ENCODE data around the gene RNU7-1.
"Not testable (repeated sequence)": the region's sequence is repeated elsewhere in the genome, so short reads cannot be mapped to it uniquely, and the experiment has no call there.

The RNU7-1 gene

DNA sequence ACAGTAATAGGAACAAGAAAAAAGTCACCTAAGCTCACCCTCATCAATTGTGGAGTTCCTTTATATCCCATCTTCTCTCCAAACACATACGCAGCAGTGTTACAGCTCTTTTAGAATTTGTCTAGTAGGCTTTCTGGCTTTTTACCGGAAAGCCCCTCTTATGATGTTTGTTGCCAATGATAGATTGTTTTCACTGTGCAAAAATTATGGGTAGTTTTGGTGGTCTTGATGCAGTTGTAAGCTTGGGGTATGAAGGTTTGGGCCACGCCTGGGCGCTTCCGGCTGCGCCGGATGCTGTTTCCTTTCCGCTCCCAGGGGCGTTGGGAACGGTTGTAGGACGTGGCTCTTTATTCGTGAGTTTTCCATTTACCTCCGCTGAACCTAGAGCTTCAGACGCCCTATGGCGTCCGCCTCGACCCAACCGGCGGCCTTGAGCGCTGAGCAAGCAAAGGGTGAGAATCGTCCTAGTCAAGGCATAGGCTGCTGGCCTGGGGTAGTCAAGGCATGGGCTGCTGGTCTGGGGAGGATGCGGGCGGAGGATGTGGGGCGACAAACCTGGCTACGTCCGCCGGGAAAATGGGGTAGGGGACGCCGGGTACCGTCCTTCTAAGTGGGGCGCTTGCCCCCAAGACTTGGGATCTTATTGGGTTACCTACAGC, at the start of gene RNU7-1, which contains the start of gene C12orf57:
RNU7-1 (plus strand) TSS at position 95 of the 659 bp plus-strand sequence.
C12orf57 (plus strand) TSS at position 301 of the 659 bp plus-strand sequence; CDS start at position 401, 100 bp downstream.
- DNase-seq: peak; percentile 96

DNA sequence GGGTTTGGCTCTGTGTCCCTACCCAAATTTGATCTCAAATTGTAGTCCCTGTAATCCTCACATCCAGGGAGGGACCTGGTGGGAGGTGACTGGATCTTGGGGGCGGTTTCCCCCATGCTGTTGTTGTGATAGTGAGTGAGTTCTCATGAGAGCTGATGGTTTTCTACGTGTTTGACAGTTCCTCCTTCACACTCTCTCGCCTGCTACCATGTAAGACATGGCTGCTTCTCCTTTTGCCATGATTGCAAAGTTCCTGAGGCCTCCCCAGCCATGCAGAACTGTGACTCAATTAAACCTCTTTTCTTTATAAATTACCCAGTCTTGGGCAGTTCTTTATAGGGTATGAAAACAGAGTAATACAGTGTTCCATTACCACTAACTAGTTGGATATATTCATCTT, 49.3 kb upstream of the RNU7-1 start:
- DNase-seq: no peak

DNA sequence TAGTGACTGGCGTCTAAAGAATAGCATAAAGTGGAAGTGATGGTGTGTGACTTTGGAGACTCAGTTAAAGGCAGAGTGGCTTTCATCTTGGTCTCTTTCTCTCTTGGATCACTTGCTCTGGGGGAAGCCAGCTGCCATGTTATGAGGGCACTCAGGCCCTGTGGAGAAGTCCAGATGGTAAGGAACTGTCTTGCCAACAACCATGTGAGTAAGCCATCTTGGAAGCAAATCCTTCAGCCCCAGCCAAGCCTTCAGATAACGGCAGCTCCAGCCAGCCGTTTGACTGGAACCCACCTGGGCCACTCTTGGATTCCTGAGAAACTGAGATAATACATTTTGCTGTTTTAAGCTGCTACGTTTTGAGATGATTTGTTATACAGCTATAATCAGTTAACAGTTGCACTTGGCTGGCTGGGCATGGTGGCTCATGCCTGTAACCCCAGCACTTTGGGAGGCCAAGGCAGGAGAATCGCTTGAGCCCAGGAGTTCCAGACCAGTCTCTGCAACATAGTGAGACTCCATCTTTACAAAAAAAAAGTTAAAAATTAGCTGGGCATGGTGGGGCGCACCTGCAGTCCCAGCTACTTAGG, 46.7 kb upstream of the RNU7-1 start:
- DNase-seq: no peak

DNA sequence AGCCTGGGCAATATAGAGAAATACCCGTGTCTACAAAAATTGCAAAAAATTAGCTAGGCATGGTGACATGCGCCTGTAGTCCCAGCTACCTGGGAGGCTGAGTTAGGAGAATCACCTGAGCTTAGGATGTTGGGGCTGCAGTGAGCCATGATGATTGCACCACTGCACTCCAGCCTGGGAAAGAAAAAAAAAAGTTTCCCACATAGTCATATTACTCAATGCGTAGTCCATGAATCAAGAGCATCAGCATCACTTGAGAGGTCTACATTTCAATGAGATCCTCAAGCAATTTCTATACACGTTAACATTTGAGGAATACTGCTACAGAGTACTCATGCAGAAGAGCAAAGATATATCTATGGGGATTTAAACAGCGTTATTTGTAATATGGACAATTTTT, 44.2 kb upstream of the RNU7-1 start:
- DNase-seq: no peak

DNA sequence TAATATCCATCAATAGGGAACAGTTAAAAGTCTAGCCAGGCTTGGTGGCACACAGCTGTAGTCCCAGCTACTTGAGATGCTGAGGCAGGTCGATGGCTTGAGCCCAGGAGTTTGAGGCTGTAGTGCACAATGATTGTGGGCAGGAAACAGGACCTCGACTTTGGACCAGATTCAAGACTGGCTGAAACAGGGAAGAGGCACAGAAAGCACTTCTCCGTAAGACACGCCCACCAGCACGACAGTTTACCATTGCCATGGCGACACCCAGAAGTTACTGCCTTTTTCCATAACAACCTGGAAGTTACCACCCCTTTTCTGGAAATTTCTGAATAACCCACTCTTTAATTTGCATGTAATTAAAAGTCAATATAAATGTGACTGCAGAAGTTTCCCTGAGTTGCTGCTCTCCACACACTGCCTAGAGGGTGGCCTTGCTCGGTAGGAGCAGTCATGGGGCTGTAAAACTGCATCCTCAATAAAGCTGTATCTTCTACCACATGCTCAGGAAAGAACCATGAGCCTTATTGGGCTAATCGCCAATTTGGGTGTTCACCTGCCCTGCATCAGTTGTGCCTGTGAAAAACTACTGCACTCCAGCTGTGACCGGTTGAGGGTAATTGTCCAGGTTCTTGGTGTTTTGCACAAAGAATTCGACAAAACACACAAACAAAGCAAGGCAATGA, 43.6 kb upstream of the RNU7-1 start:
- DNase-seq: peak; percentile 97

DNA sequence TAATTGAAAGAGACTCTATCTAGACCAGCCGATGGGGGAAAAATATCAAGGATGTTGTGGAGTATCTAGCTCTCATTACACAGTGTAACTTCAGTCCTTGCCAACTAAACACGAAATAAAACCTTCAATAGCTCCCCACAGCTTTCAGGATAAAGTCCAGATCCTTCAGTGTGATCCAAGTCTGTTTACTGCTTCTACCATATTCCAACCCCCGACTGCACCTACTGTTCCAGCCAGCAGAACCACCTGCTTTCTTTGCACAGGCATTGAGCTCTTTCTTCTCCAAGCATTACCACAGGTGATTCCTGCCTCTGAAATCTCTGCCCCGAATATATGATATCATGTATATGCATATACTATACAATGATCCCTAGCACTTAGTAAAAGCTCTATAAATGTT, 41.2 kb upstream of the RNU7-1 start:
- no peak for DNase-seq

DNA sequence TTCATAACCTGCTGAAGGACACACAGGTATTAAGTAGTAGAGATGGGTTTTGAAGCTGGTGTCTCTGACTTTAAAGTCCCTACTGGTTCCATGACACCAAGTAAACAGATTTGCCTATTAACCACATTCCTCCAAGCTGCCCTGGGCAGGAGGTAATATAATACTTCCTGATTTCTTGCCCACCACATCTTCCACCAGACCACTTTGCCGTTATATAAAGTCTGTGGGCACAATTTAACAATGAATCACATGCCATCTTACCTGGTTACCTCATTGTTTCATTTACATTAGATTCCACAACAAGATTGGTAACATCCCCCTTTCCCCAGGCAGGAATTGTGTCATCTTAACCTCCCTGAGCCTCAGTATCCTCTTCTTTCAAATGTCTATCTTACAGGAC, 39.9 kb upstream of the RNU7-1 start:
- no peak for DNase-seq

DNA sequence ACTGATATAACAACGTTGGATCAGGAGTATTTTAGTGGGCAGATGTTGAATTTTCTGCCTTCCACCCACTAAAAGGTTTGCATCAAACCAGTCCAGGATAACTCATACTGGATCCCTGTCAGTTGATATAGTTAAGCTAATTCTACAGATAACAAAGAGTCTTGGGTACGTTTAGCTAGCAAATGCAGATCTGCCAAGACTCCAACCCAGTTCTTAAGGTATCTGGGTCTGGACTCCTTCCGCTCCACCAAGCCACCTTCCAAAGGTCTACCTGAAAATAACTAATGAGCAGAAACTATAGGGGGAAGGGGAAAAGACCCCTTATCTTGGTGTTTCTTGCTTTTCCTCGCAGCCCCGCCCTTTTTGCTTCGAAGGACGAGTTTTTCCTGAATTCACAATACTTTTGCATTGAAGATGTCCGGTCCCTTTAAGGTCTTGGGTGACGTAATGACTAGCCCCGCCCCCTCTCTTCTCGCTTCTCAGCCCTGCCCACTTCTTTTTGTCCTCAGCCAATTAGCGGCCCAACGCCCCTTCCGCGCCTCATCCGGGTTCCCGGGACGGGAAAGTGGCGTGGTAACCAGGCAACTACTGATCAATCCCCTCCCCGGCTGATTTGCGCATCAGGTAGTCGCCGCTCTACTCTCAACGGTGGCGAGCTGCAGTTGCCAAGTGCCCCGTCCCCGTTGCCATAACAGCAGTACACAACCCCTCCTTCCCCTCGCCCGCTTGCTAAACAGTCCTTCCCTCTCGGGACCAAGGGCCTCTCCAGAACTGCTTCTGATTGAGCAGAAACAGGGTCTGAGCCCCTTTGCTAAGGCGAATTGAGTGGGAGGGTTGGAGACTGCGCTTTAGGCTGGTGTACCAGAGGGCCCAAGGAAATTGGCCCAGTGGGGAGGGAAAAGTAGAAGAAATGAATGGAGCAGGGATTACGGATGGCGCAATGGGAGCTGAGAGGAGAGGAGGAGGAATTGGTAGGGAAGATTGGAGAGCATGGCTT, 39.0 kb upstream of the RNU7-1 start, which contains the start of gene LRRC23:
LRRC23 (plus strand) TSS at position 543 of the 997 bp plus-strand sequence. CDS start 812 bp downstream, outside the sequence.
- peak; percentile 99 for DNase-seq

DNA sequence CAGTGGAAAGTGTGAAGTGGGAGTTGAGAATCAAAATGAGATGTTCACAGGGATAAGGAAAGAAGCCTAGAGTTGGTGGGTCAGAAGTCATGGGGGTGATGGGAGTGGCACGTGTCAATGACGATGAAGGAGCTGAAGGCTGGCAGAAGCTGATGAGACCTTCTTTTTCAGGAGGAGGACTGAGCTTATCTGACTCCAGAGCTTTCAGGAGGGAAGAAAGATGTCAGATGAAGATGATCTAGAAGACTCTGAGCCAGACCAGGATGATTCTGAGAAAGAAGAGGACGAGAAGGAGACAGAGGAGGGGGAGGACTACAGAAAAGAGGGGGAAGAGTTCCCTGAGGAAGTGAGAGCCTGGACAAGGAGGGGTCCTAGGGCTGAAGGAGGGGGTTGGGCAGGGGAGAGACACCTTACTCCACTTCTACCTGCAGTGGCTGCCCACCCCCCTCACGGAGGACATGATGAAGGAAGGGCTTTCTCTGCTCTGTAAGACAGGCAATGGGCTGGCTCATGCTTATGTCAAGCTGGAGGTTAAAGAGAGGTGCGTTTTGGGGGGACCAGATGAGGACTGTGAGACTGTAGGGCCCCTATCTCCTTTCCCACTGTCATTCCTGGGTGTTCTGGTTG, 38.1 kb upstream of the RNU7-1 start:
- DNase-seq: no peak

DNA sequence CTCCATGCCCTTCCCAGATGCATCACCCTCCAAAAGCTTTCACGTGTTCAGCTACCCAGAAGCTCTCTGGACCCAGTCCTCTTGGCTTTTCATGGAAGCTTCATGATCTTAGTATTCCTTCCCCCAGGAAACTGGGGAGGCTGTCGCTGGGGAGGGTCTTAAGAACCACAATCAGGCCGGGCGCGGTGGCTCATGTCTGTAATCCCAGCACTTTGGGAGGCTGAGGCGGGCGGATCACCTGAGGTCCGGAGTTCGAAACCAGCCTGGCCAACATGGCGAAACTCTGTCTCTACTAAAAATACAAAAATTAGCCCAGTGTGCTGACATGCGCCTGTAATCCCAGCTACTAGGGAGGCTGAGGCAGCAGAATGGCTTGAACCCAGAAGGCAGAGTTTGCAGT, 35.5 kb upstream of the RNU7-1 start:
- not testable (repeated sequence) for DNase-seq

DNA sequence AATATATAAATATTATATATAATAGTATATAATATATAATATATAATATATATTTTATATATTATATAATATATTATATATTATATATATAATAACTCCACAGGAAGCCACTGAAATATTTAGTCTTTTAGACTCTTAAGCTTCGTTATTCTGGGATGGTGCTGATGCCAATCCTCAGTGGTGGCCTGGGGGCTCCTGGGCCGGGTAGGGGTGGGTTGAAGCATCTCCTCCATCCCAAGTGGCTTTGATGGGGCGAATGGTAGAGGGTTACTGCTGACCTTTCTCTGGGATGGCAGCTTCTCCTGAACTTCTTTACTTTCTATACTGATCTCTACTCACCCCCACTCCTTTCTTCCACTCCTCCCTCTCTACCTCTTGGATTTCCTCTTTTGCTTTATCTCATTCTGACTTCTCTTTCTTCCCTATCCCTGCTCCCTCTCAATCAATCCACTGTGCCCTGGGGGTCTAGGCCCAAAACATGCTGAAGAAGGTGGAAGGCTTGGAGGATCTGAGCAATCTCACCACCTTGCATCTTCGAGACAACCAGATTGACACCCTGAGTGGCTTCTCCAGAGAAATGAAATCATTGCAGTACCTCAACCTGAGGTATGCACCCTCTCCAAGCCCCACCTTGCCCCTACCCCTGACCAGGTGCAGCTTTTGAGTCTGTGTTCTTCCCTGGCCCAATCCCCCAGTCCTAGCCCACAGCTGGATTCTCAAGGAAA, 34.0 kb upstream of the RNU7-1 start:
- DNase-seq: peak; percentile 30

DNA sequence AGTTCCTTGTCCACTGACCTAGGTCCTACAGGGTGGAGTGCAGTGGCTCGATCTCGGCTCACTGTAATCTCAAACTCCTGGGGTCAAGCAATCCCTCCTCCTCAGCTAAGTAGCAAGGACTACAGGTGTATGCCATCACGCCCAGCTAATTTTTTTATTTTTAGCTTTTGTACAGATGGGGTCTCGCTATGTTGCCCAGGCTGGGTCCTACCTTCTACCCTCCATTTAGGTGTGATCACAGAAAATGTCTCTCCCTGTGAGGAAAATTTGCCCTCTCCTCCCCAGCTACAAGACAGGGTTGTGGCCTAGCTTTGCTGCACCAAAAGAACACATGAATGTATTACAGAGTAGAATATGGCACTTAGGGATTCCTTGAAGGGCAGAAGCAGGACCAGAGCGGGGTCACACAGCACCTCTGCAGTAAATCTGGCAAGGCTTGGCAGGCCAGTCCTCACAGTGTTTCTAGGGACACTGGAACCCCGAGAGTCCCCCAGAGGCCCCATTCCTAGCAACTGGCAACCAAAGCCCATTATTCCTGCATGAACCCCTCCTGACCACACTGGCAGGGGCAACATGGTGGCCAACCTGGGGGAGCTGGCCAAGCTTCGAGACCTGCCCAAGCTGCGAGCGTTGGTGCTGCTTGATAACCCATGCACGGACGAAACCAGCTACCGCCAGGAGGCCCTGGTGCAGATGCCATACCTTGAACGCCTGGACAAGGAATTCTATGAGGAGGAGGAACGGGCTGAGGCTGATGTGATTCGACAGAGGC, 31.3 kb upstream of the RNU7-1 start:
- DNase-seq: no peak

DNA sequence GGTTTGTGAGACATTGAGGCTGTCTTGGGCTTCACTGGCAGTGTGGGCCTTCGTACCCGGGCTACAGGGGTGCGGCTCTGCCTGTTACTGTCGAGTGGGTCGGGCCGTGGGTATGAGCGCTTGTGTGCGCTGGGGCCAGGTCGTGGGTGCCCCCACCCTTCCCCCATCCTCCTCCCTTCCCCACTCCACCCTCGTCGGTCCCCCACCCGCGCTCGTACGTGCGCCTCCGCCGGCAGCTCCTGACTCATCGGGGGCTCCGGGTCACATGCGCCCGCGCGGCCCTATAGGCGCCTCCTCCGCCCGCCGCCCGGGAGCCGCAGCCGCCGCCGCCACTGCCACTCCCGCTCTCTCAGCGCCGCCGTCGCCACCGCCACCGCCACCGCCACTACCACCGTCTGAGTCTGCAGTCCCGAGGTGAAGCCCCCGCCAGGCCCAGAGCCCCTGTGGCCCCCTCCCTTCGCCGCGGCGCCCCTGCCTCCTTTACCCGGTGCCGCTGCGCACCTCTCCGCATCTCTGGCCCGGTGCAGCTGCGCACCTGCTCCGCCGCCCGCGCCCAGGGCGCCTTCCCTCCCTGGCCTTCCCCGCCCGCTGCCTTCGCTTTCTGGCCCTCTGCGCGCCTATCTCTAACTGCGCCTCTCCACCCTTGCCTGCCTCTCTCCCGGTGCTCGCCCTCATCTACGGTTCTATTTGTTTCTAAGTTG, 29.2 kb upstream of the RNU7-1 start, which contains the start of gene ENO2:
ENO2 (plus strand) TSS at position 335 of the 701 bp plus-strand sequence. CDS start 1,253 bp downstream, outside the sequence.
- DNase-seq: peak; percentile 85

DNA sequence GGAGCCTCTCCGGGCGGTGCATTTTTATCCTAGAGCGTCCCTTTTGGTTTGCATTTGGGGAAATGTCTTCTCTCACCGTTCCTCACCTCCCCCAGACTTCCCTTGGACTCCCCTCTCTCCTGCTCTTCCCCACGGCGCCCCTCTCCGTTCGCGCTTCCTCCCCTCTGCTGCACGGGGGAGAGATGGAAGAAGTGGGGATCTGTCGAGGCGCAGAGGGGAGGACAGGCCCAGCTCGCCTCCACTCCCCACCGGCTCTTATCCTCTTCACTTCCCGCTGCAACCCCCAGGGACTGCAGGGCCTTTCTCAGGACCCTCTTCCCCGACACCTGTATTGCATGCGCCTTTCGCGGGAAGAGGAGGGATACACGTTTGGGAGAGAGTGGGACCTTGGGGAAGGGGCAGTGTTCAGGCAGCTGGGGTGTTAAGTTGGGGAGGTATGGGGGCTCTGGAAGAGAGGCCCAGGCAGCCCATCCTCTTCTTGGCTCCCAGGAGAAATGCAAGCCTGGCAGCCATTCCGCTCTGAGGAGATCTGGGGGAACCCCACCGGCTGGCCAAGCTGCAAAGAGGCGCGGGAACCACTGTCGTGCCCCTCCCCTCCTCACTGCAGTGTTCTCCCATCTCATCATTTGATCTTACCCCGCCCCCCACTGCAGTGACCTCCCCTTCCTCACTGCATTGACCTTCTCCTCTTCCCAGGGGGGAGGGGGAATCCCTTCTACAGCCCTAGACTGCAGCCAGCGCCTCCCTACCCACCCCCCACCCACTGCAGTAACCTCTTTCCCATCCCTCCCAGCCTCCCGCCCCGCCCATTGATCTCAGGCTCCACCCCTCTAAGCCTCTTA, 28.4 kb upstream of the RNU7-1 start:
- DNase-seq: peak; percentile 62

DNA sequence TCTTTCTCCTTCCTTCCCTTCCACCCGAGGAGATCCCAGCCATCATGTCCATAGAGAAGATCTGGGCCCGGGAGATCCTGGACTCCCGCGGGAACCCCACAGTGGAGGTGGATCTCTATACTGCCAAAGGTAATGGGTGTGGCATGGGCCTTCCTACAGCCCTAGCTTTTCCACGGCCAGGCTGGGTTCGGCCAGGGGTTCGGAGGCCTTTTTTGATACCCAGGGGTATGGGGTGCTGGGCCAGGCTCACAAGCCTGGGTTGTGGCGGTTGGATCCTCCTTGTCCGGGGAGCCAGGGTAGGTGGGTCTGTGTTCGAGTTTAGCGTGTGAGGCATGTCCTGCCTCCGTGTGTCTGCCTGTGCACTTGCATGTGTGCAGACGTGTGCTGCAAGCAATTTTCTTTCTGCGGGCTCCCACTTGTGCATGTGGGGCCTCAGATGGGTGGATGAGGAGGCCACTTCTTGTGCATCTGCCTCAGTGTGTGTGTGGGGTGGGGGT, 27.8 kb upstream of the RNU7-1 start:
- DNase-seq: no peak

DNA sequence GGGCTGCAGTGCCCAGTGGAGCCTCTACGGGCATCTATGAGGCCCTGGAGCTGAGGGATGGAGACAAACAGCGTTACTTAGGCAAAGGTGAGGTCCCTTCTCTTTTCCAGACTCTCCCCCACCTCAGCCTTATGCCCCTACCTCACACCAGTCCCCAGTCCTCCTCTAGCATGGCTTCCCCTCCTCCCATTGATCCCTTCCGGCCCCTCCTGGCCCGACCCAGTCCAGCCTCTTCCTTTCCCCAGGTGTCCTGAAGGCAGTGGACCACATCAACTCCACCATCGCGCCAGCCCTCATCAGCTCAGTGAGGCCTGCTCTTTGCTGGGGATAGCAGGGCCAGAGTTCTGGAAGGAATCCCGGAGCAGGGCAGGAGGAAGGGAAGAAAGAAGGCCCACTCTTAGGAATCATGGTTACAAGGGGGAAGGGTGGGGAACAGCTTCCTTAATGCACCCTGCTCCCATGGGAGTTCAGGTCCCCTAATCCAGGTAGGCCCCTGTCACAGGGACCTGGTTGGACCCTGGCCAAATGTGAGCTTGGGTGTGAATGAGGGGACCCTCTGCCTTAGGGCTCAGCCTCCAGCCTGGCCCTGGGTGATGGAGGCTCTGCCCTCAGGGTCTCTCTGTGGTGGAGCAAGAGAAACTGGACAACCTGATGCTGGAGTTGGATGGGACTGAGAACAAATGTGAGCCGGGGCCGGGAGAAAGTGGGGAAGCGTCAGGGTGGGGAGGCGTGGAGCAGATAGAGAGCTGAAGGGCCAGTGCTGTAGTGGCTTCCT, 27.0 kb upstream of the RNU7-1 start:
- no peak for DNase-seq

DNA sequence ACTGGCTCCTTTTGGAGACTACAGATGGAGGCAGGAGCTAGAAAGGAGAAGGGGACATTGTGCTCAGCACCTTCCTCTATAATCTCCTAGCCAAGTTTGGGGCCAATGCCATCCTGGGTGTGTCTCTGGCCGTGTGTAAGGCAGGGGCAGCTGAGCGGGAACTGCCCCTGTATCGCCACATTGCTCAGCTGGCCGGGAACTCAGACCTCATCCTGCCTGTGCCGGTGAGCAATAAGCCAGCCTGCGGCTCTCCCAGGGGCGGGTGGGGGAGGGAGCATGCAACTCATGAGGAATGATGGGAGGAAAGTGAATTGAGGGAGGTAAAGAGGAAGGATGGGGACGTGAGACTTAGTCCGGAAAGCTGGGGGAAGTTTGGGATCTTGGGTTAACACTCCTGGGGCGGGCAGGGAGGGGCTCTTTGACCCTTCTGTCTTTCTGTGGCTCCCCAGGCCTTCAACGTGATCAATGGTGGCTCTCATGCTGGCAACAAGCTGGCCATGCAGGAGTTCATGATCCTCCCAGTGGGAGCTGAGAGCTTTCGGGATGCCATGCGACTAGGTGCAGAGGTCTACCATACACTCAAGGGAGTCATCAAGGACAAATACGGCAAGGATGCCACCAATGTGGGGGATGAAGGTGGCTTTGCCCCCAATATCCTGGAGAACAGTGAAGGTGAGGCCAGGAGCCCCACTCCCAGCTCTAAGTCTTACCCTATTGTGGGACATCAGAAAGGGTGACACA, 26.0 kb upstream of the RNU7-1 start:
- DNase-seq: no peak

All from NCI-H69 (cell line).